ENCODE results near the gene ZNF618.

Gene ZNF618

GRCh38 chr9:114046875-114047274 is 170.8 kb downstream of the ZNF618 start:
- DNase-seq, result no peak

GRCh38 chr9:114047717-114048116 is 171.6 kb downstream of the ZNF618 start:
- no peak for DNase-seq

GRCh38 chr9:114048533-114049415 is 172.7 kb downstream of the ZNF618 start:
- DNase-seq, result no peak

- no peak for DNase-seq
Measured at GRCh38 chr9:114049441-114050225, 173.5 kb downstream of the ZNF618 start.

- DNase-seq, result no peak
Measured at GRCh38 chr9:114050226-114050568, 174.1 kb downstream of the ZNF618 start.

GRCh38 chr9:114050646-114051045 is 174.5 kb downstream of the ZNF618 start:
- no peak for DNase-seq

- DNase-seq, result no peak
Measured at GRCh38 chr9:114051281-114051680, 175.2 kb downstream of the ZNF618 start.

GRCh38 chr9:114051706-114052105 is 175.6 kb downstream of the ZNF618 start:
- no peak for DNase-seq

GRCh38 chr9:114053246-114054005 is 177.3 kb downstream of the ZNF618 start:
- no peak for DNase-seq

GRCh38 chr9:114054191-114054690 is 178.1 kb downstream of the ZNF618 start:
- DNase-seq, result no peak

- DNase-seq, result no peak
Measured at GRCh38 chr9:114055061-114055460, 179.0 kb downstream of the ZNF618 start.

- DNase-seq, result no peak
Measured at GRCh38 chr9:114055894-114056293, 179.8 kb downstream of the ZNF618 start.

- DNase-seq, result no peak
Measured at GRCh38 chr9:114056527-114056926, 180.4 kb downstream of the ZNF618 start.

- DNase-seq, result no peak
Measured at GRCh38 chr9:114057161-114057885, 181.2 kb downstream of the ZNF618 start.

- DNase-seq, result no peak
Measured at GRCh38 chr9:114058688-114059046, 182.6 kb downstream of the ZNF618 start.

GRCh38 chr9:114059047-114059803 is 183.1 kb downstream of the ZNF618 start:
- DNase-seq, result no peak

- no peak for DNase-seq
Measured at GRCh38 chr9:114060070-114060469, 184.0 kb downstream of the ZNF618 start.

GRCh38 chr9:114060711-114061110 is 184.6 kb downstream of the ZNF618 start:
- no peak for DNase-seq

GRCh38 chr9:114061292-114061691 is 185.2 kb downstream of the ZNF618 start:
- no peak for DNase-seq

- no peak for DNase-seq
Measured at GRCh38 chr9:114061830-114062474, 185.8 kb downstream of the ZNF618 start.

- DNase-seq, result no peak
Measured at GRCh38 chr9:114065304-114065703, 189.2 kb downstream of the ZNF618 start.
